Nephron (organoid): ENCODE data around the gene TBC1D8.

Experiments used
- H3K27ac Mint-ChIP-seq, 3 experiments: 2 replicates each; pipeline ENCODE4 v1.8.0; 2020; ENCODE audit warnings: mixed read lengths in 3 of 3, mild to moderate bottlenecking in 2 of 3, moderate library complexity in 1 of 3
- H3K27me3 Mint-ChIP-seq: 2 replicates; pipeline ENCODE4 v1.8.0; 2021; ENCODE audit warnings: low read depth, mild to moderate bottlenecking, moderate library complexity, mixed read lengths
- H3K36me3 Mint-ChIP-seq: 2 replicates; pipeline ENCODE4 v1.8.0; 2020; ENCODE audit warnings: low read depth, mixed read lengths
- H3K4me1 Mint-ChIP-seq: 2 replicates; pipeline ENCODE4 v1.8.0; 2020; ENCODE audit warnings: mixed read lengths
- H3K4me3 Mint-ChIP-seq, 3 experiments: 2 replicates each; pipeline ENCODE4 v1.8.0; 2020; ENCODE audit warnings: mild to moderate bottlenecking in 3 of 3, mixed read lengths in 3 of 3, moderate library complexity in 2 of 3
- H3K9me3 Mint-ChIP-seq: 2 replicates; pipeline ENCODE4 v1.8.0; 2020; ENCODE audit warnings: mixed read lengths
- CTCF ChIP-seq, 3 experiments: fragments of 200-600 bp; sonication (generic); IDR thresholded peaks; one replicate each; pipeline ENCODE4 v1.5.0; 2021; ENCODE audit warnings: antibody characterized with exemption in 3 of 3; ENCODE audit not compliant: unreplicated experiment in 3 of 3

Gene TBC1D8

GRCh38 chr2:101064125-101064502 lies 87.1 kb downstream of the TBC1D8 start:
- peaks cover 10% of the 10 kb centered on the region for H3K36me3 Mint-ChIP-seq
- no peak for TF ChIP-seq CTCF (IDR thresholded peaks at IDR 0.05; ENCODE audit: unreplicated experiment in 3 of 3)
- H3K27ac Mint-ChIP-seq: peak overlapping the region; percentile 55 to 90 (median 62)
- H3K4me3 Mint-ChIP-seq: no peak overlapping the region
- H3K9me3 Mint-ChIP-seq: no peaks in the 10 kb centered on the region
- peaks cover 34% of the 10 kb centered on the region for H3K4me1 Mint-ChIP-seq
- H3K27me3 Mint-ChIP-seq: no peaks in the 10 kb centered on the region

DNA sequence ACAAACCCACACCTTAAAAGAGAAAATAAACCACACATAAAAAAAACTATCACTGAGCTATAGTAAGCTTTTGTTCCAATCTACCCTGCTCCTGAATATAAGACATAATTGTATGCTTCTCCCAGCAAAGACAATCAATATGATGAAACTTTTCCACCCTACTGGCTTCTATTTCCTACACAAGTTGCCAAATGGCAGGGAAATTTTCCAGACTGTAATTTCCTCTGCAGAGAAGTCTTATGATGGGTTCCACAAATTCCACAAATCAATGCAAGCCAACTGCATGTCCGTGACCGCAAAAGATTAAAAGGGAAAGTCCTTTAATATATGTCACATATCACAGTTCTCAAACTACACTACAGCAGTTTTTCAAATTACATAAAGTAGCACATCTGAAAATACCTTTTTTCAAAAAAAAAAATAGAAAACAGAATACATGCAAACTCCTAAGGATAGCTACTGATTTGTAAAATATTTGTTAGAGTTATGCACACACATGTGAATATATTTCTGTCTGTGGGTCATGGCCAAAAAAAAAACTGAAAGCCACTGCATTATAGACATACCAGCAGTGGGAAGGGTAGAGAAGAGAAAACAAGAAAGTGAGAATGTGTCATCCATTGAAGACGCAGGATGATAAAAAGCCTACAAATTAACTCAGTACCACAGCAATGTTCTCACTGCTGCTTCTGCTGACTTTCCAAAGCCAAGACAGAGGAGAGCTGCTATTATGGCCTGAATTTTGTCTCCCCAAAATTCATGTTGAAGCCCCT lies 87.6 kb downstream of the TBC1D8 start:
- no peak for TF ChIP-seq CTCF (IDR thresholded peaks at IDR 0.05; ENCODE audit: unreplicated experiment in 3 of 3)
- H3K36me3 Mint-ChIP-seq: peaks cover 12% of the 10 kb centered on the region
- H3K4me1 Mint-ChIP-seq: peaks cover 34% of the 10 kb centered on the region
- peak overlapping the region; percentile 55 to 90 (median 62) for H3K27ac Mint-ChIP-seq
- peak overlapping the region in 1 of 3 experiments; percentile 8 for H3K4me3 Mint-ChIP-seq
- no peaks in the 10 kb centered on the region for H3K9me3 Mint-ChIP-seq
- H3K27me3 Mint-ChIP-seq: no peaks in the 10 kb centered on the region

DNA sequence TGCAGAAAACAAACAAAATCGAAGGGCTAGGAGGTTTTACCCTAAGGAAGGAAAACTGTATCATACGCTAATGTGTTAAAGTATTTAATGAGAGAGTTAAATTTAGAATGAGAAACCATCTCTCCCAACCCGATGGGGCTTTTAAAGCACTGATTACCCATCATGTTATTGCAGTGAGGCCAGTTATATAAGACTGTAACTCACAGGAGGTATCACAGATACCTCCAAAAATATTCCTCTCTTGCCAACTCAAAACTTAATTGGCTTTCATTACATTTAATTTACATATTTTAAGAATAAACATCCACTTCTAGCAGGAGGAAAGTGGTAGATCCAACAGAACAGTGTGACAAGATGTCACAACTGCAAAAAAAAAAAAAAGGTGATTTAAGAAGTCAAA lies 92.8 kb downstream of the TBC1D8 start:
- no peak for TF ChIP-seq CTCF (IDR thresholded peaks at IDR 0.05; ENCODE audit: unreplicated experiment in 3 of 3)
- Mint-ChIP-seq H3K36me3 (peaks cover 40% of the 10 kb centered on the region), H3K27me3 (no peaks in the 10 kb centered on the region), H3K4me3 (no peak overlapping the region), H3K27ac (no peak overlapping the region), H3K9me3 (no peaks in the 10 kb centered on the region), H3K4me1 (peaks cover 13% of the 10 kb centered on the region)

GRCh38 chr2:101057051-101057933 lies 93.9 kb downstream of the TBC1D8 start:
- Mint-ChIP-seq H3K9me3 (no peaks in the 10 kb centered on the region), H3K36me3 (peaks cover 48% of the 10 kb centered on the region), H3K27ac (no peak overlapping the region), H3K27me3 (no peaks in the 10 kb centered on the region), H3K4me3 (no peak overlapping the region), H3K4me1 (peaks cover 6% of the 10 kb centered on the region)
- no peak for TF ChIP-seq CTCF (IDR thresholded peaks at IDR 0.05; ENCODE audit: unreplicated experiment in 3 of 3)

- Mint-ChIP-seq H3K36me3 (peaks cover 58% of the 10 kb centered on the region), H3K4me1 (no peaks in the 10 kb centered on the region), H3K9me3 (no peaks in the 10 kb centered on the region), H3K27ac (no peak overlapping the region), H3K4me3 (no peak overlapping the region), H3K27me3 (no peaks in the 10 kb centered on the region)
- no peak for TF ChIP-seq CTCF (IDR thresholded peaks at IDR 0.05; ENCODE audit: unreplicated experiment in 3 of 3)
Observed at GRCh38 chr2:101053117-101053516, 98.1 kb downstream of the TBC1D8 start.
